ENCODE data around the gene PPP1R15A.

PPP1R15A gene

DNA sequence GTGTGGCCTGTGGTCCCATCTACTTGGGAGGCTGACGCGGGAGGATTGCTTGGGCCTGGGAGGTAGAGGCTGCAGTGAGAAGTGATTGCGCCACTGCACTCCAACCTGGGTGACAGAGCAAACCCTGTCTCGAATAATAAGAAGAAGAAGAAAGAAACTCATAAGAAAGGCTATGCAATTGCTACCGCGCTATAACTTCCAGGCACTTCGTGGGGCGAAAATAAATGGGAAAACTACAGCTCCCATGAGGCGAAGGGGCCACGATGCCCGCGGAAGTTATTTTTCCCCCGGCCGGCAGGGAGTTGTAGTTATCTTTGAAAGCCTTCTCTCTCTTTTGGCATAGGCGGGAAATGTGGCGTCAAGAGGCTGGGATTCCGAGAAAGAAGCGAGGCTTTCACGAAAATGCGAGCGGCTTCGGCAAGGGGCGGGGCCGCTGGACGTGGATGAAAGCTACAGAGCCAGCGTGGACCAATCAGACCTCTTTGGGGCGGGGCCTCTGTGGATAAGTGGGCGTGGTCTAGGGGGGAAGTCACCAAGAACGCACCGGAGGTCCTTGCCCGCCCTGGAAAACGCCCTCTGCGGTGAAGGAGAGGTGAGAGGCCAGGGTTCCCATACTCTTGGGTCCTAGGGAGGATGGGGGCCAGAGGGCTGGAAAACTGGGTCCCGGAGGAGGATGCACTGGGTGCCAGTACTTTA lies 27.7 kb downstream of the PPP1R15A start, which contains the start of gene NUCB1 (continued):
- TF ChIP-seq, protein P1, sequence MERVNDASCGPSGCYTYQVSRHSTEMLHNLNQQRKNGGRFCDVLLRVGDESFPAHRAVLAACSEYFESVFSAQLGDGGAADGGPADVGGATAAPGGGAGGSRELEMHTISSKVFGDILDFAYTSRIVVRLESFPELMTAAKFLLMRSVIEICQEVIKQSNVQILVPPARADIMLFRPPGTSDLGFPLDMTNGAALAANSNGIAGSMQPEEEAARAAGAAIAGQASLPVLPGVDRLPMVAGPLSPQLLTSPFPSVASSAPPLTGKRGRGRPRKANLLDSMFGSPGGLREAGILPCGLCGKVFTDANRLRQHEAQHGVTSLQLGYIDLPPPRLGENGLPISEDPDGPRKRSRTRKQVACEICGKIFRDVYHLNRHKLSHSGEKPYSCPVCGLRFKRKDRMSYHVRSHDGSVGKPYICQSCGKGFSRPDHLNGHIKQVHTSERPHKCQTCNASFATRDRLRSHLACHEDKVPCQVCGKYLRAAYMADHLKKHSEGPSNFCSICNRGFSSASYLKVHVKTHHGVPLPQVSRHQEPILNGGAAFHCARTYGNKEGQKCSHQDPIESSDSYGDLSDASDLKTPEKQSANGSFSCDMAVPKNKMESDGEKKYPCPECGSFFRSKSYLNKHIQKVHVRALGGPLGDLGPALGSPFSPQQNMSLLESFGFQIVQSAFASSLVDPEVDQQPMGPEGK (tag by site-specific recombination; IDR thresholded peaks at IDR 0.05), result 0 out of 2 replicates have a peak, but pooled peaks have one; percentile 12
- TF ChIP-seq, protein P2, sequence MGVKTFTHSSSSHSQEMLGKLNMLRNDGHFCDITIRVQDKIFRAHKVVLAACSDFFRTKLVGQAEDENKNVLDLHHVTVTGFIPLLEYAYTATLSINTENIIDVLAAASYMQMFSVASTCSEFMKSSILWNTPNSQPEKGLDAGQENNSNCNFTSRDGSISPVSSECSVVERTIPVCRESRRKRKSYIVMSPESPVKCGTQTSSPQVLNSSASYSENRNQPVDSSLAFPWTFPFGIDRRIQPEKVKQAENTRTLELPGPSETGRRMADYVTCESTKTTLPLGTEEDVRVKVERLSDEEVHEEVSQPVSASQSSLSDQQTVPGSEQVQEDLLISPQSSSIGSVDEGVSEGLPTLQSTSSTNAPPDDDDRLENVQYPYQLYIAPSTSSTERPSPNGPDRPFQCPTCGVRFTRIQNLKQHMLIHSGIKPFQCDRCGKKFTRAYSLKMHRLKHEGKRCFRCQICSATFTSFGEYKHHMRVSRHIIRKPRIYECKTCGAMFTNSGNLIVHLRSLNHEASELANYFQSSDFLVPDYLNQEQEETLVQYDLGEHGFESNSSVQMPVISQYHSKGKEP (tag by site-specific recombination; IDR thresholded peaks at IDR 0.05), result 0 out of 2 replicates have a peak, but pooled peaks have one; percentile 57
- TF ChIP-seq ZNF10 (tag by site-specific recombination; IDR thresholded peaks at IDR 0.05) (peak; percentile 34; the same call in 1 of the 2 replicates), ZBTB48 (tag by site-specific recombination; IDR thresholded peaks at IDR 0.05) (no peak), ZNF76 (tag by site-specific recombination; IDR thresholded peaks at IDR 0.05; ENCODE audit: borderline replicate concordance, low read depth) (peak; percentile 90), REPIN1 (tag by site-specific recombination; IDR thresholded peaks at IDR 0.05; ENCODE audit: low read depth) (0 out of 2 replicates have a peak, but pooled peaks have one; percentile 71), KLF10 (tag by site-specific recombination; IDR thresholded peaks at IDR 0.05) (0 out of 2 replicates have a peak, but pooled peaks have one; percentile 8), KLF1 (tag by site-specific recombination; IDR thresholded peaks at IDR 0.05) (peak; percentile 67), ZXDB (tag by site-specific recombination; IDR thresholded peaks at IDR 0.05) (peak; percentile 90), ZNF654 (tag by site-specific recombination; IDR thresholded peaks at IDR 0.05; ENCODE audit: low read depth) (0 out of 2 replicates have a peak, but pooled peaks have one; percentile 4), ZBTB20 (tag by site-specific recombination; IDR thresholded peaks at IDR 0.05) (peak; percentile 75), KLF9 (tag by site-specific recombination; IDR thresholded peaks at IDR 0.05; ENCODE audit: low read depth) (peak; percentile 88), SP7 (tag by site-specific recombination; IDR thresholded peaks at IDR 0.05) (0 out of 2 replicates have a peak, but pooled peaks have one; percentile 27), ZNF610 (tag by site-specific recombination; IDR thresholded peaks at IDR 0.05; ENCODE audit: borderline replicate concordance) (peak; percentile 70; the same call in 1 of the 2 replicates), ZNF394 (tag by site-specific recombination; IDR thresholded peaks at IDR 0.05; ENCODE audit: borderline replicate concordance) (peak; percentile 32; the same call in 1 of the 2 replicates), SP3 (tag by site-specific recombination; IDR thresholded peaks at IDR 0.05) (peak; percentile 90), OSR2 (tag by site-specific recombination; IDR thresholded peaks at IDR 0.05) (no peak), ZBTB7A (tag by site-specific recombination; IDR thresholded peaks at IDR 0.05; ENCODE audit: low read depth) (no peak), ZNF335 (tag by site-specific recombination; conservative IDR thresholded peaks at IDR 0.05) (peak; percentile 100)
- TF ChIP-seq, protein P3, sequence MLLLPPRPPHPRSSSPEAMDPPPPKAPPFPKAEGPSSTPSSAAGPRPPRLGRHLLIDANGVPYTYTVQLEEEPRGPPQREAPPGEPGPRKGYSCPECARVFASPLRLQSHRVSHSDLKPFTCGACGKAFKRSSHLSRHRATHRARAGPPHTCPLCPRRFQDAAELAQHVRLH (tag by site-specific recombination; IDR thresholded peaks at IDR 0.05), result peak; percentile 64
- TF ChIP-seq, protein P4, sequence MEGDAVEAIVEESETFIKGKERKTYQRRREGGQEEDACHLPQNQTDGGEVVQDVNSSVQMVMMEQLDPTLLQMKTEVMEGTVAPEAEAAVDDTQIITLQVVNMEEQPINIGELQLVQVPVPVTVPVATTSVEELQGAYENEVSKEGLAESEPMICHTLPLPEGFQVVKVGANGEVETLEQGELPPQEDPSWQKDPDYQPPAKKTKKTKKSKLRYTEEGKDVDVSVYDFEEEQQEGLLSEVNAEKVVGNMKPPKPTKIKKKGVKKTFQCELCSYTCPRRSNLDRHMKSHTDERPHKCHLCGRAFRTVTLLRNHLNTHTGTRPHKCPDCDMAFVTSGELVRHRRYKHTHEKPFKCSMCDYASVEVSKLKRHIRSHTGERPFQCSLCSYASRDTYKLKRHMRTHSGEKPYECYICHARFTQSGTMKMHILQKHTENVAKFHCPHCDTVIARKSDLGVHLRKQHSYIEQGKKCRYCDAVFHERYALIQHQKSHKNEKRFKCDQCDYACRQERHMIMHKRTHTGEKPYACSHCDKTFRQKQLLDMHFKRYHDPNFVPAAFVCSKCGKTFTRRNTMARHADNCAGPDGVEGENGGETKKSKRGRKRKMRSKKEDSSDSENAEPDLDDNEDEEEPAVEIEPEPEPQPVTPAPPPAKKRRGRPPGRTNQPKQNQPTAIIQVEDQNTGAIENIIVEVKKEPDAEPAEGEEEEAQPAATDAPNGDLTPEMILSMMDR (tag by site-specific recombination; IDR thresholded peaks at IDR 0.05), result peak; percentile 22; the same call in 1 of the 2 replicates
- TF ChIP-seq, protein P5, sequence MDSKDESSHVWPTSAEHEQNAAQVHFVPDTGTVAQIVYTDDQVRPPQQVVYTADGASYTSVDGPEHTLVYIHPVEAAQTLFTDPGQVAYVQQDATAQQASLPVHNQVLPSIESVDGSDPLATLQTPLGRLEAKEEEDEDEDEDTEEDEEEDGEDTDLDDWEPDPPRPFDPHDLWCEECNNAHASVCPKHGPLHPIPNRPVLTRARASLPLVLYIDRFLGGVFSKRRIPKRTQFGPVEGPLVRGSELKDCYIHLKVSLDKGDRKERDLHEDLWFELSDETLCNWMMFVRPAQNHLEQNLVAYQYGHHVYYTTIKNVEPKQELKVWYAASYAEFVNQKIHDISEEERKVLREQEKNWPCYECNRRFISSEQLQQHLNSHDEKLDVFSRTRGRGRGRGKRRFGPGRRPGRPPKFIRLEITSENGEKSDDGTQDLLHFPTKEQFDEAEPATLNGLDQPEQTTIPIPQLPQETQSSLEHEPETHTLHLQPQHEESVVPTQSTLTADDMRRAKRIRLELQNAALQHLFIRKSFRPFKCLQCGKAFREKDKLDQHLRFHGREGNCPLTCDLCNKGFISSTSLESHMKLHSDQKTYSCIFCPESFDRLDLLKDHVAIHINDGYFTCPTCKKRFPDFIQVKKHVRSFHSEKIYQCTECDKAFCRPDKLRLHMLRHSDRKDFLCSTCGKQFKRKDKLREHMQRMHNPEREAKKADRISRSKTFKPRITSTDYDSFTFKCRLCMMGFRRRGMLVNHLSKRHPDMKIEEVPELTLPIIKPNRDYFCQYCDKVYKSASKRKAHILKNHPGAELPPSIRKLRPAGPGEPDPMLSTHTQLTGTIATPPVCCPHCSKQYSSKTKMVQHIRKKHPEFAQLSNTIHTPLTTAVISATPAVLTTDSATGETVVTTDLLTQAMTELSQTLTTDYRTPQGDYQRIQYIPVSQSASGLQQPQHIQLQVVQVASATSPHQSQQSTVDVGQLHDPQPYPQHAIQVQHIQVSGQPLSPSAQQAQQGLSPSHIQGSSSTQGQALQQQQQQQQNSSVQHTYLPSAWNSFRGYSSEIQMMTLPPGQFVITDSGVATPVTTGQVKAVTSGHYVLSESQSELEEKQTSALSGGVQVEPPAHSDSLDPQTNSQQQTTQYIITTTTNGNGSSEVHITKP (tag by site-specific recombination; IDR thresholded peaks at IDR 0.05), result peak; percentile 73
- TF ChIP-seq, protein P6, sequence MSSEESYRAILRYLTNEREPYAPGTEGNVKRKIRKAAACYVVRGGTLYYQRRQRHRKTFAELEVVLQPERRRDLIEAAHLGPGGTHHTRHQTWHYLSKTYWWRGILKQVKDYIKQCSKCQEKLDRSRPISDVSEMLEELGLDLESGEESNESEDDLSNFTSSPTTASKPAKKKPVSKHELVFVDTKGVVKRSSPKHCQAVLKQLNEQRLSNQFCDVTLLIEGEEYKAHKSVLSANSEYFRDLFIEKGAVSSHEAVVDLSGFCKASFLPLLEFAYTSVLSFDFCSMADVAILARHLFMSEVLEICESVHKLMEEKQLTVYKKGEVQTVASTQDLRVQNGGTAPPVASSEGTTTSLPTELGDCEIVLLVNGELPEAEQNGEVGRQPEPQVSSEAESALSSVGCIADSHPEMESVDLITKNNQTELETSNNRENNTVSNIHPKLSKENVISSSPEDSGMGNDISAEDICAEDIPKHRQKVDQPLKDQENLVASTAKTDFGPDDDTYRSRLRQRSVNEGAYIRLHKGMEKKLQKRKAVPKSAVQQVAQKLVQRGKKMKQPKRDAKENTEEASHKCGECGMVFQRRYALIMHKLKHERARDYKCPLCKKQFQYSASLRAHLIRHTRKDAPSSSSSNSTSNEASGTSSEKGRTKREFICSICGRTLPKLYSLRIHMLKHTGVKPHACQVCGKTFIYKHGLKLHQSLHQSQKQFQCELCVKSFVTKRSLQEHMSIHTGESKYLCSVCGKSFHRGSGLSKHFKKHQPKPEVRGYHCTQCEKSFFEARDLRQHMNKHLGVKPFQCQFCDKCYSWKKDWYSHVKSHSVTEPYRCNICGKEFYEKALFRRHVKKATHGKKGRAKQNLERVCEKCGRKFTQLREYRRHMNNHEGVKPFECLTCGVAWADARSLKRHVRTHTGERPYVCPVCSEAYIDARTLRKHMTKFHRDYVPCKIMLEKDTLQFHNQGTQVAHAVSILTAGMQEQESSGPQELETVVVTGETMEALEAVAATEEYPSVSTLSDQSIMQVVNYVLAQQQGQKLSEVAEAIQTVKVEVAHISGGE (tag by site-specific recombination; conservative IDR thresholded peaks at IDR 0.05; ENCODE audit: low read depth), result peak; percentile 81
- TF ChIP-seq, protein P7, sequence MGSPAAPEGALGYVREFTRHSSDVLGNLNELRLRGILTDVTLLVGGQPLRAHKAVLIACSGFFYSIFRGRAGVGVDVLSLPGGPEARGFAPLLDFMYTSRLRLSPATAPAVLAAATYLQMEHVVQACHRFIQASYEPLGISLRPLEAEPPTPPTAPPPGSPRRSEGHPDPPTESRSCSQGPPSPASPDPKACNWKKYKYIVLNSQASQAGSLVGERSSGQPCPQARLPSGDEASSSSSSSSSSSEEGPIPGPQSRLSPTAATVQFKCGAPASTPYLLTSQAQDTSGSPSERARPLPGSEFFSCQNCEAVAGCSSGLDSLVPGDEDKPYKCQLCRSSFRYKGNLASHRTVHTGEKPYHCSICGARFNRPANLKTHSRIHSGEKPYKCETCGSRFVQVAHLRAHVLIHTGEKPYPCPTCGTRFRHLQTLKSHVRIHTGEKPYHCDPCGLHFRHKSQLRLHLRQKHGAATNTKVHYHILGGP (tag by site-specific recombination; IDR thresholded peaks at IDR 0.05), result peak; percentile 58

All from HEK293 (cell line).